HL-60/S4 treated with retinoic acid at 250 ng/mL for 4 days and 3 days (cell line): ENCODE data around the gene STX18.

Experiments used
- in situ Hi-C: fragments of 300-500 bp; cut with MboI; formaldehyde crosslinking; loops from 2 replicates; pipeline ENCODE4 v1.7.0; 2022; ENCODE audit warnings: low sequenced_read_pairs

Gene STX18

GRCh38 chr4:4386296-4386735 lies 155.5 kb downstream of the STX18 start:
- in situ Hi-C loops: no loop called here

- in situ Hi-C loops: no loop called here
Measured at GRCh38 chr4:4385729-4386295, 156.0 kb downstream of the STX18 start.

- in situ Hi-C loops: no loop called here
Measured at GRCh38 chr4:4384837-4385236, 157.0 kb downstream of the STX18 start.

- in situ Hi-C loops: no loop called here
Measured at GRCh38 chr4:4383085-4383484, 158.8 kb downstream of the STX18 start.

- in situ Hi-C loops: no loop called here
Measured at GRCh38 chr4:4379540-4380087, 162.2 kb downstream of the STX18 start.

- in situ Hi-C loops: no loop called here
Measured at GRCh38 chr4:4377732-4378460, 164.0 kb downstream of the STX18 start.

- in situ Hi-C loops: no loop called here
Measured at GRCh38 chr4:4377191-4377590, 164.7 kb downstream of the STX18 start.

GRCh38 chr4:4376074-4376473 lies 165.8 kb downstream of the STX18 start:
- in situ Hi-C loops: no loop called here

GRCh38 chr4:4374388-4375098 lies 167.3 kb downstream of the STX18 start:
- in situ Hi-C loops: no loop called here
